ENCODE data around the gene TXNRD3.

Gene TXNRD3

GRCh38 chr3:126562737-126563276, 92.1 kb downstream of the TXNRD3 start:
- DNase-seq (ENCODE audit: low read depth in 2 of 2), result no peak
- TF ChIP-seq CTCF (IDR thresholded peaks at IDR 0.05; ENCODE audit: low read depth, low read length), result no peak
- no peak overlapping the region for H3K4me3 ChIP-seq (replicated peaks in 1 of 2; ENCODE audit: low read depth in 2 of 2, low read length in 2 of 2)

GRCh38 chr3:126558336-126559071, 96.4 kb downstream of the TXNRD3 start, which contains the start of gene C3orf22:
TSS of gene C3orf22 (minus strand) at chr3:126558932. CDS start at chr3:126553390, 5,542 bp downstream.
- H3K4me3 ChIP-seq (replicated peaks in 1 of 2; ENCODE audit: low read depth in 2 of 2, low read length in 2 of 2), result no peak within 1 kb of the TSS
- TF ChIP-seq CTCF (IDR thresholded peaks at IDR 0.05; ENCODE audit: low read depth, low read length), result no peak
- no peak for DNase-seq (ENCODE audit: low read depth in 2 of 2)

GRCh38 chr3:126557761-126558160, 97.2 kb downstream of the TXNRD3 start:
- no peak for DNase-seq (ENCODE audit: low read depth in 2 of 2)
- no peak overlapping the region for H3K4me3 ChIP-seq (replicated peaks in 1 of 2; ENCODE audit: low read depth in 2 of 2, low read length in 2 of 2)
- TF ChIP-seq CTCF (IDR thresholded peaks at IDR 0.05; ENCODE audit: low read depth, low read length), result no peak

- no peak overlapping the region for H3K4me3 ChIP-seq (replicated peaks in 1 of 2; ENCODE audit: low read depth in 2 of 2, low read length in 2 of 2)
- DNase-seq (ENCODE audit: low read depth in 2 of 2), result no peak
- TF ChIP-seq CTCF (IDR thresholded peaks at IDR 0.05; ENCODE audit: low read depth, low read length), result no peak
Measured at GRCh38 chr3:126557415-126557745, 97.5 kb downstream of the TXNRD3 start.
